PC-9 (cell line): ENCODE measurements around the gene SLC25A33. TPM values are rescaled to one million over a fixed set of nuclear protein-coding genes. Genes with fewer than 3 reads are reported as not detected.
"Not testable (repeated sequence)": the region's sequence is repeated elsewhere in the genome, so short reads cannot be mapped to it uniquely, and the experiment has no call there.

Experiments used
- BruUV-seq: library from RNA; stranded (reverse); fragments of 400-500 nt; replicated peaks from 2 replicates; lab custom pipeline; 2021; lab: Mats Ljungman, UMichigan
- CTCF ChIA-PET: fragments of 300-600 bp; sonication (Branson Sonifier 250); formaldehyde crosslinking; loops from one replicate; lab custom pipeline; 2022; ENCODE audit warnings: antibody characterized with exemption; lab: Charles Lee
- POLR2A ChIA-PET: fragments of 300-600 bp; sonication (Branson Sonifier 250); formaldehyde crosslinking; loops from one replicate; lab custom pipeline; 2022; ENCODE audit warnings: antibody characterized with exemption; ENCODE audit not compliant: unreplicated experiment; lab: Charles Lee
- DNase-seq, 2 experiments: peaks; one replicate each; pipeline versions ENCODE4 v3.0.0 to v3.0.0-alpha.2; 2015 to 2022; ENCODE audit warnings: mixed read lengths in 1 of 2
- H2AFZ ChIP-seq: fragments of 200-600 bp; sonication (generic); 2 replicates; pipeline ENCODE4 v1.8.1; 2017; ENCODE audit warnings: antibody characterized with exemption
- H3F3A ChIP-seq: fragments of 200-600 bp; sonication (generic); 2 replicates; pipeline ENCODE4 v1.8.1; 2017; ENCODE audit warnings: antibody characterized with exemption, mild to moderate bottlenecking, low read depth; ENCODE audit not compliant: insufficient read depth
- H3K27ac ChIP-seq: fragments of 200-600 bp; sonication (generic); 2 replicates; pipeline ENCODE4 v1.6.1; 2016; ENCODE audit warnings: mixed run types
- H3K27me3 ChIP-seq: fragments of 200-600 bp; sonication (generic); 2 replicates; pipeline ENCODE4 v1.6.1; 2016; ENCODE audit warnings: low read depth, mixed run types; ENCODE audit not compliant: insufficient read depth
- H3K36me3 ChIP-seq: fragments of 200-600 bp; sonication (generic); 2 replicates; pipeline ENCODE4 v1.6.1; 2016; ENCODE audit warnings: low read depth, mixed run types
- H3K4me1 ChIP-seq: fragments of 200-600 bp; sonication (generic); replicated peaks from 2 replicates; pipeline ENCODE4 v1.6.1; 2016; ENCODE audit warnings: mixed run types; ENCODE audit not compliant: insufficient read depth
- H3K4me2 ChIP-seq: fragments of 200-600 bp; sonication (generic); 2 replicates; pipeline ENCODE4 v1.6.1; 2017; ENCODE audit warnings: mixed run types
- H3K4me3 ChIP-seq: fragments of 200-600 bp; sonication (generic); 2 replicates; pipeline ENCODE4 v1.6.1; 2016; ENCODE audit warnings: mixed run types
- H3K79me2 ChIP-seq: fragments of 200-600 bp; sonication (generic); 2 replicates; pipeline ENCODE4 v1.6.1; 2017; ENCODE audit warnings: low read depth, mixed run types
- H3K9me2 ChIP-seq: fragments of 200-600 bp; sonication (generic); 2 replicates; pipeline ENCODE4 v1.8.1; 2017; ENCODE audit warnings: mild to moderate bottlenecking; ENCODE audit not compliant: insufficient read depth
- H3K9me3 ChIP-seq: fragments of 200-600 bp; sonication (generic); 2 replicates; pipeline ENCODE4 v1.8.1; 2016; ENCODE audit warnings: low read depth; ENCODE audit not compliant: insufficient read depth
- H4K20me1 ChIP-seq: fragments of 200-600 bp; sonication (generic); 2 replicates; pipeline ENCODE4 v1.8.1; 2017; ENCODE audit not compliant: insufficient read depth
- CTCF ChIP-seq: fragments of 200-600 bp; sonication (generic); conservative IDR thresholded peaks from 2 replicates; pipeline ENCODE4 v1.6.1; 2017; ENCODE audit warnings: mixed run types, antibody characterized with exemption, mild to moderate bottlenecking, moderate library complexity
- EZH2 ChIP-seq: fragments of 200-600 bp; sonication (generic); IDR thresholded peaks from 2 replicates; pipeline ENCODE4 v1.8.0; 2017; ENCODE audit warnings: antibody characterized with exemption, low read depth
- intact Hi-C: fragments of 100-400 bp; cut with micrococcal nuclease; formaldehyde crosslinking; loops from one replicate; pipeline ENCODE4 v1.10.0; 2022; ENCODE audit not compliant: unreplicated experiment
- total RNA-seq: library from RNA; stranded (reverse); gene quantifications from 2 replicates; pipeline ENCODE4 v1.2.3, GENCODE V29; 2021

Gene SLC25A33
- total RNA-seq, 1 experiment from 2014 or later, result 3.0 TPM

GRCh38 chr1:9561429-9561828 is 22.2 kb downstream of the SLC25A33 start:
- BruUV-seq, result no TSS peak
- H3K9me2 ChIP-seq, result no peaks in the 10 kb centered on the region

GRCh38 chr1:9569267-9569666 is 30.0 kb downstream of the SLC25A33 start:
- Histone ChIP-seq H3K79me2 (no peaks in the 10 kb centered on the region), H4K20me1 (no peaks in the 10 kb centered on the region), H3K4me1 (no peaks in the 10 kb centered on the region), H3K9me2 (no peaks in the 10 kb centered on the region), H3K36me3 (no peaks in the 10 kb centered on the region), H3F3A (no peaks in the 10 kb centered on the region), H3K27me3 (no peaks in the 10 kb centered on the region), H3K4me3 (no peak overlapping the region), H3K4me2 (no peak overlapping the region), H3K27ac (no peak overlapping the region), H3K9me3 (no peaks in the 10 kb centered on the region), H2AFZ (no peak overlapping the region)
- BruUV-seq, result no TSS peak
- DNase-seq, result no peak
- POLR2A ChIA-PET, result no interaction called here
- CTCF ChIA-PET, result interaction anchor here (0.7 kb wide), 1 partner anchor 78 kb away, joined by 3 read pairs; no protein-coding TSS in a partner anchor
- intact Hi-C loops, result no loop called here
- TF ChIP-seq EZH2 (no peak), CTCF (no peak)

More at GRCh38 chr1:9561429-9561828, 22.2 kb downstream of the SLC25A33 start:
- H3K79me2 ChIP-seq, result no peaks in the 10 kb centered on the region
- TF ChIP-seq CTCF, result no peak
- TF ChIP-seq EZH2, result no peak
- no peak overlapping the region for H3K27ac ChIP-seq
- no peak overlapping the region for H3K4me3 ChIP-seq
- H2AFZ ChIP-seq, result no peak overlapping the region
- no peaks in the 10 kb centered on the region; the same call in 1 of the 2 replicates for H4K20me1 ChIP-seq
- no peaks in the 10 kb centered on the region for H3K9me3 ChIP-seq
- intact Hi-C loops, result no loop called here
- peak overlapping the region; percentile 34; the same call in 1 of the 2 replicates for H3K4me2 ChIP-seq
- H3K36me3 ChIP-seq, result no peaks in the 10 kb centered on the region
- DNase-seq, result peak; percentile 25 to 88
- ChIA-PET CTCF (interaction anchor here (0.7 kb wide), 1 partner anchor 22 kb away, joined by 7 read pairs; no protein-coding TSS in a partner anchor), POLR2A (no interaction called here)
- H3F3A ChIP-seq, result peaks cover 7% of the 10 kb centered on the region; the same call in 1 of the 2 replicates
- H3K27me3 ChIP-seq, result no peaks in the 10 kb centered on the region
- H3K4me1 ChIP-seq, result peaks cover 9% of the 10 kb centered on the region

- H3K9me2 ChIP-seq, H2AFZ ChIP-seq, DNase-seq, intact Hi-C loops, CTCF ChIA-PET, H3K36me3 ChIP-seq, H4K20me1 ChIP-seq, H3K27me3 ChIP-seq, H3K9me3 ChIP-seq, H3K79me2 ChIP-seq, H3K4me3 ChIP-seq, BruUV-seq, H3K4me1 ChIP-seq, H3K27ac ChIP-seq, H3K4me2 ChIP-seq, H3F3A ChIP-seq: not testable (repeated sequence)
- POLR2A ChIA-PET, result interaction anchor here (0.6 kb wide), 1 partner anchor 305 kb away, joined by 4 read pairs; no protein-coding TSS in a partner anchor
Observed at GRCh38 chr1:9570886-9571529, 31.7 kb downstream of the SLC25A33 start.
